ENCODE measurements around the gene YY1AP1.
"Not testable (repeated sequence)": the region's sequence is repeated elsewhere in the genome, so short reads cannot be mapped to it uniquely, and the experiment has no call there.

GRCh38 chr1:155626428-155626827 is 62.1 kb downstream of the YY1AP1 start:
- TF ChIP-seq POLR2A, CTCF (IDR thresholded peaks at IDR 0.05): not testable (repeated sequence)
